HG03097 (cell line): Measurements from ENCODE around the gene GPATCH8.

Experiments
- ATAC-seq: cut with Tn5 transposase; IDR thresholded peaks from one replicate; pipeline ENCODE4 v1.9.1; 2021; ENCODE audit not compliant: unreplicated experiment, low FRiP score

The GPATCH8 gene

GRCh38 chr17:44464037-44464436 is 39.2 kb downstream of the GPATCH8 start:
- ATAC-seq = no peak

DNA sequence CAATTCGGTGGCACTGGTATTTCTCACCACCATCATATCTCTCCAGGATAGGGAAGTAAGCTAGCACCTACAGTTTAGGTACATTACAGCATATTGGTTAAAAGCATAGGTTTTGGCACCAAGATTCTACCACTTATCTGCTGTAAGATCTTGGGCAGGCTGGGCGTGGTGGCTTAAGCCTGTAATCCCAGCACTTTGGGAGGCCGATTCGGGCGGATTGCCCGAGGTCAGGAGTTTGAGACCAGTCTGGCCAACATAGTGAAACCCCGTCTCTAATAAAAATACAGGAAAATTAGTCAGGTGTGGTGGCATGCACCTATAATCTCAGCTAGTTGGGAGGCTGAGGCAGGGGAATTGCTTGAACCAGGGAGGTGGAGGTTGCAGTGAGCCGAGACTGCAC is 51.4 kb downstream of the GPATCH8 start:
- ATAC-seq = no peak

- no peak for ATAC-seq
Measured at GRCh38 chr17:44451016-44451627, 52.1 kb downstream of the GPATCH8 start.

GRCh38 chr17:44448412-44448811 is 54.8 kb downstream of the GPATCH8 start:
- no peak for ATAC-seq

DNA sequence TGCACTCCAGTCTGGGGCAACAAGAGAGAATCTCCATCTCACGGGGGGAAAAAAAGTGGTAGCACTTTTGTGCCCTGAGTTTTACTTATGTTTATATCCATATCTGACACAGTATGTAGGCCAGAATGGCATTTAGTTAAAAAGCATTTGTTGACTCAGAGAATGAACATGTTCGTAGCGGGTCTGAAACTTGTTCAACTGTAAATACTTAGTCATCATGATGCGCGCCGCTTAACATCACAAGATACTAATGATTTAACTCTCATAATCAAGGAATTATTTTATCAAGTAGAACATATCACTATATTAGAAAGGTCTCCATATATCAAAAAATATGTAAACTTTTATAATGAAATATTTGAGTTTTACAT is 58.5 kb downstream of the GPATCH8 start:
- no peak for ATAC-seq

DNA sequence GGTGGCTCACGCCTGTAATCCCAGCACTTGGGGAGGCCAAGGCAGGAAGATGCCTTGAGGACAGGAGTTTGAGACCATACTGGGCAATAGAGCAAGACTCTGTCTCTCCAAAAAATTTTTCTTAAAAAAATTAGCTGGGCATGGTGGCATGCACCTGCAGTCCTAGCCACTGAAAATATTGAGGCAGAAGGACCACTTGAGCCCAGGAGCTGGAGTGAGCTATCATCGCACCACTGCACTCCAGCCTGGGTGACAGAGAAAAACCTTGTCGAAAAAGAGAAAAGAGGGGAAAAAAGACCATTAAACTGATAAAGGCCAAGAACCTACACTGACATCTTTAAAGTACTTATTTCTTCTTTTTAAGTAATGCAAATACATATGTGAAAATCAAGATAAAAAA is 60.4 kb downstream of the GPATCH8 start:
- no peak for ATAC-seq

DNA sequence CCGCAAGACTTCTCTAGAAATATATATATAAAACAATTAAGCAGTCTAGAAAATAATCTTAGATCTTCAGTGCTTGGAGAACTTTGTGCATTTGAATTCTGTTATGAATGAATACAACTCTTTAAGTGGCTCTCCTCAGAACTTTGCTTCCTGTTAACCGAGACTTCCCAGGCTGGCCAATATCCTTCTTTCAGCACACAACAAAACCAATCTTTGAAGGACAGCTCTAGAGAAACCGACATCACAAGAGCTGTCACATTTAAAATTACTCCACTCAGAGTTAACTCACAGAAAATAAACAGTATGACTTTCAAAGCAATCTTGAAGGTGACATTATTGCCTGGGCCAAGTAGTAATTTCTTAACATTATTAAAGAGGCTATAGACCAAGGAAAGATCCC is 64.0 kb downstream of the GPATCH8 start:
- ATAC-seq = no peak

GRCh38 chr17:44438636-44439035 is 64.6 kb downstream of the GPATCH8 start:
- no peak for ATAC-seq

DNA sequence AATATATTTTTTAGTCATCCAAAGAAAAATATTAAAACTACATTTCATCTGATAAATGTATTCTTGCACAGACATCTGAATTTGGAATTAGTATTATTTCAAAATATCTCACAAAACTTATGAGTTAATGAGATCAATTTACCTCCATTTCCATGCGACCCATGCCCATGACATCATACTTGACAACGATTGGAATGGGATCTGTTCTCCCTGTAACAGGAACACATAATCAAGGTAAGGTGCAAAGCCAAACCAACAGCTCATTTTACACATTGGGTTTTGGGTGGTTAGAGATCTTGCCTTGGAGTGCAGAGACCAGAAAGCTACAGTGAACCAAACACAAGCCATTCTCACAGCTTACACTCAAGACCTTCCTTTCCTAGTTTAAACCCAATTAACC is 66.9 kb downstream of the GPATCH8 start:
- ATAC-seq = no peak

GRCh38 chr17:44432254-44433157 is 70.7 kb downstream of the GPATCH8 start:
- ATAC-seq = no peak

- no peak for ATAC-seq
Measured at GRCh38 chr17:44424828-44425461, 78.3 kb downstream of the GPATCH8 start.

- no peak for ATAC-seq
Measured at GRCh38 chr17:44417553-44417952, 85.7 kb downstream of the GPATCH8 start.

- no peak for ATAC-seq
Measured at GRCh38 chr17:44416558-44417289, 86.5 kb downstream of the GPATCH8 start.

- ATAC-seq = no peak
Measured at GRCh38 chr17:44414394-44415155, 88.6 kb downstream of the GPATCH8 start.

DNA sequence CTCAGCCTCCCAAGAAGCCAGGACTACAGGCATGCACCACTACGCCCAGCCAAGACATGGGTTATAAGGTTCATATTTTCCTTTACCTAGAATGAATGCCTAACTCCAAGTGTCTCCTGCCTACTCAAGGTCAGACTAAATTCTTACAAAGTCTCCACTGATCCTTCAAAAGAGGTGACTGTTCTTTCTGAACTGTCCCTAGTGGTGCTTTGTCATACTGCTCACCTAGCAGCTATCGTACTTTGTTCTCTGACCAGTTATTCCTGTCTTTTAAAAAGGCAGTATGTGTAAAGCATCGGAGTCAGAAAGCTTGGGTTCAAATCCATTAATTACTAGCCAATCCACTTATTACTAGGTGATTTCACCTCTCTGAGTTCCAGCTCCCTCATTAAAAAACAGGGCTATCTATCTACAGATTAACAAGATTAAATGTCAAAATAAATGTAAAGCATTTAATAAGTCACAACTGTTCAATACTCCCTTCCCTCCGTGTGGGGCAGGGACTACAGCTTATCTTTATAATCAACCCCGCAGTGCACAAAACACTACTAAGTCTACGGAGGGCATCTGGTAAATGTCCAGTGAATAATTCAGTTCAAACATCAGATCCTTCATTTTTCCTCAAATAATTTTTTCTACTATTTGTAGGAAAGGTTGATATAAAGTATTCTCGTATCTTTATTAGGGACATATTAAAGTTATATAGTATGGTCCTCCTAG is 93.7 kb downstream of the GPATCH8 start:
- no peak for ATAC-seq

GRCh38 chr17:44408786-44409185 is 94.4 kb downstream of the GPATCH8 start:
- no peak for ATAC-seq

DNA sequence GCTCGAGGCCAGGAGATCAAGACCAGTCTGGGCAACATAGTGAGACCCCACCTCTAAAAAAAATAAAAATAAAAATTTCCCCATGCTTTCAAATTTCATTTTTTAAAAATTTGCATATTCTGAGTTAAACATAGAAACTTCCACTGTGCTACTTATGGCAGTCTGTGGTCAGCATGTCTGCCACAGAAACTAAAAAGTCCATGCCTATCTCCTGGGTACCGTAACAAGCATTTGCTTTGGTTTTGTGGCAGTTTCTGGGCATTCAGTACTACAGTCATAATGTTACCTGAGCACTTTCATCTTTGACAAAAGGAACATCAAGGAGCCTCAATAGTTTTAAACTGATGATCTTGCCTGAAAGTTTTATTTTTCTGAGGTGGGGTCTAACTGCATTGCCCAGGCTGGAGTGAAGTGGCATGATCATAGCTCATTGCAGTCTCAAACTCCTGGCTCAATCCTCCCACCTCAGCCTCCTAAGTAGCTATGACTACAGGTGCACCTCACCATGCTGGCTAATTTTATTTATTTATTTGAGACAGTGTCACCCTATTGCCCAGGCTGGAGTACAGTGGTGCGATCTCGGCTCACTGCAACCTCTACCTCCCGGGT is 100.5 kb downstream of the GPATCH8 start:
- no peak for ATAC-seq

DNA sequence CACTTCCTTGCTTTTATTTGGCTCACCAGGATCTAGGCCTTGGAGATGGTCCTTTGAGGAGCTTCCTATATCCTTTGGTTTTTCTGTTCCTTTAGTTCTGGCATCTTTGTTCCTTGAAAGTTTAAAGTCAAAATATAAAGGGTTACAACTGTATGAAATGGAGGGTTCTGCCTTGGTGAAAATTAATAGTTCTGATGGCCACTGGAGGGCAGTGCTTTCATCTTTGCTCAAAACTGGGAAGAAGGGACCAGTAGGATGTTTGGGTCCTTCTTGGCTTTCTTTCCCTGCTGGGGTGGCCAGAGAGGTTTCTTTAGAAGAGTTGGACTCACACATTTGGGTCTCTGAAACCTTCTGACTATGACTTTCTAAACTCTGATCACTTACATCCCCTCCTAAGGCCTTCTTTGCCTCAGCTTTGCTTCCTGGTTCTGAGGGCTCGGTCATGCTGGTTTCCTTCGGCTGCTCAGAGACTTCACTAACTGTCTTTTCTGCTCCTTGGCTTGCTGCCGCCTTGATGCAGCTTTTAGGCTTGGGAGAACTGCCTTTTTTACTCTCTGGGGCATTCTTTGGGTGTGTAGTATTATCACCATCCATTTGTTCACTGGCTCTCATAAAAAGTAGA is 102.9 kb downstream of the GPATCH8 start:
- ATAC-seq = no peak
